BE2C (cell line): ENCODE measurements around the gene OGFOD2.

Experiments used
- DNase-seq: peaks from one replicate; pipeline ENCODE4 v3.0.0-alpha.2; 2020
- H3K27me3 ChIP-seq: fragments of 250-450 bp; sonication (Bioruptor Pico); 2 replicates; pipeline ENCODE4 v1.5.1; 2020; ENCODE audit warnings: mild to moderate bottlenecking
- H3K36me3 ChIP-seq: fragments of 250-450 bp; sonication (Bioruptor Pico); 2 replicates; pipeline ENCODE4 v1.5.1; 2020; ENCODE audit warnings: mild to moderate bottlenecking
- H3K4me1 ChIP-seq: fragments of 250-450 bp; sonication (Bioruptor Pico); 2 replicates; pipeline ENCODE4 v1.5.1; 2020
- H3K4me3 ChIP-seq: 2 replicates; pipeline ENCODE4 v1.5.1; 2011; ENCODE audit warnings: low read depth, low read length
- H3K9me3 ChIP-seq: fragments of 250-450 bp; sonication (Bioruptor Pico); 2 replicates; pipeline ENCODE4 v1.5.1; 2020
- CTCF ChIP-seq: IDR thresholded peaks from 2 replicates; pipeline ENCODE4 v1.5.1; 2012; ENCODE audit warnings: mild to moderate bottlenecking, low read depth, low read length

The OGFOD2 gene

GRCh38 chr12:122981036-122981471, 6.0 kb downstream of the OGFOD2 start:
- TF ChIP-seq CTCF: no peak
- no peak for DNase-seq
- Histone ChIP-seq H3K4me1 (peaks cover 8% of the 10 kb centered on the region), H3K27me3 (no peaks in the 10 kb centered on the region), H3K36me3 (peaks cover 16% of the 10 kb centered on the region), H3K4me3 (peak overlapping the region; percentile 88), H3K9me3 (no peaks in the 10 kb centered on the region)

GRCh38 chr12:122981587-122982476, 6.8 kb downstream of the OGFOD2 start:
- H3K4me1 ChIP-seq: peaks cover 8% of the 10 kb centered on the region
- H3K9me3 ChIP-seq: no peaks in the 10 kb centered on the region
- TF ChIP-seq CTCF: no peak
- peak; percentile 8 for DNase-seq
- no peaks in the 10 kb centered on the region for H3K27me3 ChIP-seq
- H3K36me3 ChIP-seq: peaks cover 16% of the 10 kb centered on the region
- peak overlapping the region; percentile 88 for H3K4me3 ChIP-seq

GRCh38 chr12:122982477-122982815, 7.4 kb downstream of the OGFOD2 start:
- peaks cover 16% of the 10 kb centered on the region for H3K36me3 ChIP-seq
- DNase-seq: peak; percentile 7
- H3K4me1 ChIP-seq: peaks cover 8% of the 10 kb centered on the region
- H3K4me3 ChIP-seq: no peak overlapping the region
- TF ChIP-seq CTCF: no peak
- H3K9me3 ChIP-seq: no peaks in the 10 kb centered on the region
- no peaks in the 10 kb centered on the region for H3K27me3 ChIP-seq

GRCh38 chr12:122982963-122983788, 8.1 kb downstream of the OGFOD2 start:
- Histone ChIP-seq H3K4me3 (no peak overlapping the region), H3K27me3 (no peaks in the 10 kb centered on the region), H3K4me1 (peaks cover 8% of the 10 kb centered on the region), H3K9me3 (no peaks in the 10 kb centered on the region), H3K36me3 (peaks cover 16% of the 10 kb centered on the region)
- TF ChIP-seq CTCF: no peak
- DNase-seq: no peak

GRCh38 chr12:122983789-122984515, 8.9 kb downstream of the OGFOD2 start:
- Histone ChIP-seq H3K4me3 (no peak overlapping the region), H3K4me1 (peaks cover 8% of the 10 kb centered on the region), H3K27me3 (no peaks in the 10 kb centered on the region), H3K36me3 (peaks cover 16% of the 10 kb centered on the region), H3K9me3 (no peaks in the 10 kb centered on the region)
- no peak for DNase-seq
- no peak for TF ChIP-seq CTCF
